DMS53 treated with DMSO at 0.1 percent for 48 hours (cell line): ENCODE data around the gene PIP5K1B.

Experiments
- DNase-seq: peaks from one replicate; lab custom pipeline; 2025; ENCODE audit not compliant: unreplicated experiment; lab: John Stamatoyannopoulos, UW

The PIP5K1B gene

GRCh38 chr9:68733021-68733405 lies 28.0 kb downstream of the PIP5K1B start:
- DNase-seq: no peak

DNA sequence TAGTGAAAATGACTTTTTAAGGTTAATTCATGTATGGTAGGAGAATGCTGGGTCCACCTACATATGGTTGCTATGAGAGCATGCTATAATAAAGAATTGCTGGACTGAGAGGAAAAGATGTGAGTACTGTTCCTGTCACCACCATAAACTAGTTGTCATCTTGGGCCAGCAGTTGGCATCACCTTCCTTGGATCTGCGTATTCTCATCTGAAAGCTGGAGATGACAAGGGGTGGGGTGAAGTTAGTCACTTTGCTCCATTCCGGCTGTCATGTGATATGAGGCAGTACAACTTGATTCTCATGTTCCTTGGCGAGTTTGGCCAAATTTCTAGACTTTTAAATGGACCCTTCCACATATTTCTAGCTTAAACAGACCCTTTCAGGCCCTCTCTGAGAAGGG lies 33.3 kb downstream of the PIP5K1B start:
- no peak for DNase-seq

DNA sequence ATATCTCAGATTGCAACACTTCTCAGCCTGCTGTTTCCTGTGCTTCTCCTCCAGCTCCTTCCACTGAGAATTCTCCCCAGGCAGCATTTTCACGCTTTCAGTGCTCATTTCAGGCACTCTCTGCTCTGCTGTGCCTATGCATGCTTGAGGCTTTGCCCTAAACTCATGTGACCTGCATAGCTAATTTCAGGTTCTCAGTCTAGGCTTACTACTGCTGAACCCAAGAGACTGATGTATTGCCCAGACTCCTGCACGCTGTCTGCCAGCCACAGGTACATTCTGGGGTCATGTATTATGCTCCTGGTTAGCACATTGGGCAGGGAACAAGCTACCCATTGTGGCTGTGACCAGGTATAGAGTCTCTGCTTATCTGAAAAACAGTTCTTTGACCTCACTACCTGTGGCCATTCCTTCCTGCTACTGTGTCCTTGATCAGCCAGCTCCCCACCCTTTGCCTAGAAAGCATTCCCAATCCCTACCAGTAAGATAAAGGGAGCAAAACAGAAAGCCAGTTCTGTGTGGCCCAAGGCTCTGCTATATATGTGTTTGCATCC lies 34.7 kb downstream of the PIP5K1B start:
- no peak for DNase-seq

GRCh38 chr9:68740561-68740960 lies 35.5 kb downstream of the PIP5K1B start:
- DNase-seq: peak; percentile 76

GRCh38 chr9:68741234-68741633 lies 36.2 kb downstream of the PIP5K1B start:
- DNase-seq: no peak

GRCh38 chr9:68741704-68742332 lies 36.8 kb downstream of the PIP5K1B start:
- no peak for DNase-seq

DNA sequence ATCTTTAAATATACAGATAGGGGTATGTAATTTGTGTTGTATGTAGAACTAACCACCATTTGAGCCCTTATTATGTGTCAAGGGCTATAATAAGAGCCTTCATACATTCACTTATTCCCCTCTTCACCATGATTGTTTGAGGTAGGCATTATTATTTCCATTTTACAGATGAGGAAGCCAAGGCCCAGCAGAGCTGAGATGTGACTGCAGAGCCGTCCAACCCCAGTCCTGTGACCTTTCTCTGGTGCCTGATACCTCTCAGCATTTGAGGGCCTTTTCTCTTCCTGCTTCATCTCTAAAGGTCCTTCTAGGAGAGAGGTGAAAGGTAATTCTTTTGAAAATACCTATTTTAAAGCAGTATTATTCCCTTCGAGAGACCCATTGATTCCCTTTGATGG lies 37.3 kb downstream of the PIP5K1B start:
- DNase-seq: no peak

DNA sequence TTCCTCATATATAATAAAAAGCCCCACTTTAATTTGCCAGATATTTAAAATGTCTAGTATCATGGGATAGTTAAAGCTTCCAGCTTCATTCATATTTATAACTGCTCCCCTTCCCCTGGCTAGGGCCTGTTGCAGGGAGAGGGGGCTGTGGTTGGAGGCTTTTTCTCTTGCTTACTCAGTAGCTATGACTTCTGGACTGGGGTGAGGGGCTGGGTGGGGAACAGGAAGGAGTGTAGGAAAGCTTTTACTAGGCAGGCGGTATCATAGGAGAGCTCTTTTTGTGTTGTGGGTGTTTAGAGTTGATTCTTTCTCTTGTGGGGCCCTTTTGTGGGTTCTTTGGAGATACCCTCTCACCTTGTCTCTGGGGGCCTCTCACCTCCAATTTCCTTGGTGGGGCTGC lies 39.4 kb downstream of the PIP5K1B start:
- no peak for DNase-seq

- DNase-seq: no peak
Observed at GRCh38 chr9:68746525-68746924, 41.5 kb downstream of the PIP5K1B start.

DNA sequence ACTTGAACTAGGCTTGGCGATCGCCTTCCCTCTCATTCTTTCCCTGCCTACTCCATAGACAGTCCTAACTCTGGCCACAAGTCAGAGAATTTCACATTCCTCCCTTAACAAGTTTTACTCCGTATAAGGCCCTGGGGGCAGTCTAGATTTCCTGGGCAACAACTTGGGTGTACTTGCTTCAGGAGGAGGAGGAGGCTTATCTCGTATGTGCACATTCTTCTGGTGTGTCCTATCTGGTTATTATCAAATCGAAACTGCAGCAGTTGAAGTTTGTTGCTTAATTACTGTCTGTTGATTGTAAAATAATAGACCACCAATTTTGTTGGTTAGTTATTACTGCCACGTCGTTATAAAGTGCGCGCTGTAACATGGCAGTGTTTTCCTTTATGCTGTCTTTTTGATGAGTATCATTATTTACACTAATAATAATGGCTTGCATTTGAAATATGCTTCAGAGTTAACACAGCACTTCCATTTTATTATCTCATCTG lies 42.0 kb downstream of the PIP5K1B start:
- DNase-seq: no peak

- no peak for DNase-seq
Observed at GRCh38 chr9:68749135-68749534, 44.1 kb downstream of the PIP5K1B start.

- DNase-seq: no peak
Observed at GRCh38 chr9:68749579-68750159, 44.6 kb downstream of the PIP5K1B start.

GRCh38 chr9:68750255-68750654 lies 45.2 kb downstream of the PIP5K1B start:
- no peak for DNase-seq

DNA sequence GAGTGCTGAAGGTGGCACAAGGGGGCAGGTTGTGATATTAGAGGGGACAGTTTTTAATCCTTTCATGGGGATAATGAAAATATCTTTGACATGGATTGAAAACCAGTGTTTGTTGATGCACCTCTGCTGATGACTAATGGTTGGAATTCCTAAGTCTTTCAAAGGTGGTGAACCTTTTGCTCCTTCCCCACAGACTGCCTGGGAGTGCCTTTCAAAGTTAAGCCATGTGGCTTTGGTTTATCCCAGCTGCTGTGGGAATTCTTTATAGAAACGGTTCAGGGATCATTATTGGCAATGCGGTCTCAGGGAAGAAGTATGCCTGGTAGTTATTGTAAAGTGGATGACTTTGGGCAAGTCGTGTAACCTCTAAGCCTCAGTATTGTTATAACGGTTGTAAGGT lies 45.7 kb downstream of the PIP5K1B start:
- DNase-seq: no peak

DNA sequence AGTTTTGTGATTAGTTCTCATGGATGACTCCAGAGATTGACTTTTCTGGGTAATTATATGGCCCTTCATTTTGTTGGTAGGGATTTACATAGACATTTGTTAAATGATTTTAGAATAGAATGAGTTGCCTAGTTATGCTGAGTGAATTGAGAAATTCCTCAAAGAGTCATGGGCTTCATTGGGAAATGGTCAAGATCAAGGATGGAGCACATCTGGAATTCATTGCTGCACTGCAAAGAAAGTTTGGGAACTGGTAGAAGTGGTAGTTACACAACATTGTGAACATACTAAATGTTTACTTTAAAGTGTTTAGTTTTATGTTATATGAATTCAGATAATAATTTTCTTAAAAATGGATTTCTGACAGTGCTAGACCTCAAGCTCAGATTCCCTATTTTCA lies 46.5 kb downstream of the PIP5K1B start:
- DNase-seq: no peak

DNA sequence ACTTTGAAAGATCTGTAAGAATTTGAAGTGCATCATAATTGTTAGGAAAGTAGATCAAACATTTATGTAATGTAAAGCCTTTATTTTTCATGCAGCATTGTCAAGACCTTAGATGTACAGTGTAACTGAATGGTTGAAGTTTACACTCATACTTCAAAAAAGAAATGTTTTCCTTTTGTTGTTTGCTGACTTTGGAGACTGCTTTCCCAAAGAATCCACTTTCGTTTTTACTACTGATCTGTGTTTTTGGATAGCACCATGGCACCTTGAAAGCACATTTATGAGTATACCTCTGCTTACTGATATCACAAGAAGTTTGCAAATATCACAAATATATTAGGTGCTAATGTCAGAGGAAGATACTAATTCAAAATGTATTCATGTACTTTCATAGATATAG lies 50.0 kb downstream of the PIP5K1B start:
- DNase-seq: no peak

GRCh38 chr9:68755752-68756151 lies 50.7 kb downstream of the PIP5K1B start:
- no peak for DNase-seq

- DNase-seq: no peak
Observed at GRCh38 chr9:68759981-68760673, 55.1 kb downstream of the PIP5K1B start.

- no peak for DNase-seq
Observed at GRCh38 chr9:68760674-68761333, 55.8 kb downstream of the PIP5K1B start.

GRCh38 chr9:68762570-68762969 lies 57.5 kb downstream of the PIP5K1B start:
- DNase-seq: peak; percentile 5

DNA sequence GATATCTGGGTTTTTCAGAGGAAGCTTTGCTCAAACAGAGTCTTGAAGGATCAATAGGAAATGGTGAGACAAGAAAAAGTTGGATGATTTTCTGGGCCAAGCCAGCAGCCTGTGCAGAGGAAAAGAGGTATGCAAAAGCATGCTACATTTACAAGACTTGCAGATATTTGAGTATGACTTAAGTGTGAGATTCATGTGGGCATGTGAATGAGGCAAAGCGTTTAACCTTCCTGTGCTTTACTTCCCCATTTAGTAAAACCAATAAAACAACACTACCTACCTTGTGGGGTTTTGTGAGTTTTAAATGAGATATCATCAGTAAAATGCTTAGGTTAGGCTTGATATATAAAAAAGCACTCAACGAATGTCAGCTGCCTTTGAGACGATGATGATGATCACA lies 58.1 kb downstream of the PIP5K1B start:
- no peak for DNase-seq

DNA sequence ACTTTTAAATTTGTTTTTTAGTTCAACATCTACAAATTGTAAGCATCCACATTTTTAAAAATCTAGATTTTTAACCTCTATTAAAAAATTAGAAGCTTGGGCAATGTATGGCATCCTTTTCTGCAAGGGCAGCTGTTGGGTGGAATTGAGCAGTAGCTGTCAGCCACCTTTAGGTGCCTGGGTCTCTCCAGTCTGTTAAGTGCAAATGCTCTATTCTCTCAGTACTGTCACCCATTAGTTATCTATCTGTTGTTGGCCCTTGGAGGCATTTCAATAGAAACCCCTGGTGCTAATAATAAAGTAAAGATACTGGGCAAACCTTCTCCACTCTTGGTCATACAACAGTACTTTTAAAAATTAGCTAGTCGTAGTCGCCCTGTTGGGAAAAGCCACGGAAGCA lies 63.6 kb downstream of the PIP5K1B start:
- DNase-seq: no peak
